K562 (cell line): ENCODE results near the gene ALDOB. TPM values are rescaled to one million over a fixed set of nuclear protein-coding genes. Genes with fewer than 3 reads are reported as not detected.

ENCODE experiments used
- DEAF1 ChIP-seq: fragments of 450-650 bp; formaldehyde crosslinking; IDR thresholded peaks from 2 replicates; pipeline ENCODE4 v1.4.0; 2020; ENCODE audit warnings: mild to moderate bottlenecking, moderate library complexity
- EP300 ChIP-seq: IDR thresholded peaks from 2 replicates; pipeline ENCODE4 v1.6.1; 2012; ENCODE audit warnings: low read length, improper control_type of control experiment
- MLLT1 ChIP-seq, 2 experiments: fragments of 450-650 bp; IDR thresholded peaks; 2 replicates each; pipeline ENCODE4 v1.6.1; 2016
- NRF1 ChIP-seq, 2 experiments: fragments of 450-650 bp; IDR thresholded peaks in 1 of 2; conservative IDR thresholded peaks in 1 of 2; 2 replicates each; pipeline ENCODE4 v1.6.1; 2014; ENCODE audit warnings: mild to moderate bottlenecking in 2 of 2
- PRPF4 ChIP-seq: fragments of 200-400 bp; formaldehyde crosslinking; IDR thresholded peaks from one replicate; pipeline ENCODE4 v1.6.1; 2017; ENCODE audit warnings: low read length, low read depth, mild to moderate bottlenecking; ENCODE audit not compliant: insufficient read depth, poor library complexity, severe bottlenecking
- ZNF197 ChIP-seq: fragments of 200-800 bp; sonication (Bioruptor generic); IDR thresholded peaks from 2 replicates; pipeline ENCODE4 v1.6.1; 2016; ENCODE audit warnings: low read depth, missing genetic modification characterization, missing compliant biosample characterization
- ZNF592 ChIP-seq: fragments of 450-650 bp; IDR thresholded peaks from 2 replicates; pipeline ENCODE4 v1.6.1; 2017; ENCODE audit warnings: antibody characterized with exemption, mild to moderate bottlenecking
- ZNF785 ChIP-seq: fragments of 250-450 bp; sonication (Bioruptor Pico); IDR thresholded peaks from 2 replicates; pipeline ENCODE4 v1.4.0; 2020; ENCODE audit warnings: mild to moderate bottlenecking
- polyA plus RNA-seq, 8 experiments: library from polyadenylated mRNA; depleted of rRNA in 4 of 8; stranded (reverse) in 5 of 8; unstranded in 3 of 8; fragments of >200 nt; fragmentation: Nextera tagmentation in 2 of 8; fragmentation: Illumina TruSeq in 1 of 8; extraction: Ambion mirVana in 2 of 8; extraction: Trizol in 1 of 8; gene quantifications; 2 replicates each; pipeline versions ENCODE4 v1.2.1 to v1.2.3, GENCODE V29; 2011 to 2014; ENCODE audit warnings: inconsistent platforms in 1 of 8, missing spikeins in 1 of 8
- total RNA-seq, 7 experiments: library from RNA; depleted of rRNA in 6 of 7; stranded (reverse); fragments of >200 nt in 6 of 7; fragmentation: Illumina TruSeq in 2 of 7; extraction: Trizol in 2 of 7; gene quantifications; 2 replicates each; pipeline versions ENCODE4 v1.2.1 to v1.2.3, GENCODE V29; 2011 to 2021; ENCODE audit warnings: low replicate concordance in 1 of 7
- TF ChIP-seq, protein P1 (sequence below), 3 experiments: fragments of 200-800 bp in 1 of 3; fragments of 250-450 bp in 1 of 3; fragments of 450-650 bp in 1 of 3; sonication (Bioruptor Pico) in 1 of 3; sonication (Bioruptor generic) in 1 of 3; formaldehyde crosslinking in 1 of 3; IDR thresholded peaks; 2 replicates each; pipeline versions ENCODE4 v1.6.1 to v1.8.0; 2016 to 2022; ENCODE audit warnings: mild to moderate bottlenecking in 2 of 3, missing genetic modification characterization in 2 of 3, missing compliant biosample characterization in 1 of 3, moderate library complexity in 1 of 3

ALDOB gene
- total and polyA plus RNA-seq, 9 of the 15 experiments (the other 6 are each of a cell fraction or from before 2014, with no cell fraction given): 0.80 TPM; not detected in 8

GRCh38 chr9:101478906-101479305 is 43.3 kb upstream of the ALDOB start (continued):
- TF ChIP-seq MLLT1 (IDR thresholded peaks at IDR 0.05) (no peak), NRF1 (conservative IDR thresholded peaks at IDR 0.05 in 1 of 2, IDR thresholded peaks at IDR 0.05 in 1 of 2) (no peak), ZNF592 (no peak), ZNF785 (no peak), DEAF1 (no peak), EP300 (no peak), PRPF4 (no peak), ZNF197 (no peak)
- TF ChIP-seq, protein P1, sequence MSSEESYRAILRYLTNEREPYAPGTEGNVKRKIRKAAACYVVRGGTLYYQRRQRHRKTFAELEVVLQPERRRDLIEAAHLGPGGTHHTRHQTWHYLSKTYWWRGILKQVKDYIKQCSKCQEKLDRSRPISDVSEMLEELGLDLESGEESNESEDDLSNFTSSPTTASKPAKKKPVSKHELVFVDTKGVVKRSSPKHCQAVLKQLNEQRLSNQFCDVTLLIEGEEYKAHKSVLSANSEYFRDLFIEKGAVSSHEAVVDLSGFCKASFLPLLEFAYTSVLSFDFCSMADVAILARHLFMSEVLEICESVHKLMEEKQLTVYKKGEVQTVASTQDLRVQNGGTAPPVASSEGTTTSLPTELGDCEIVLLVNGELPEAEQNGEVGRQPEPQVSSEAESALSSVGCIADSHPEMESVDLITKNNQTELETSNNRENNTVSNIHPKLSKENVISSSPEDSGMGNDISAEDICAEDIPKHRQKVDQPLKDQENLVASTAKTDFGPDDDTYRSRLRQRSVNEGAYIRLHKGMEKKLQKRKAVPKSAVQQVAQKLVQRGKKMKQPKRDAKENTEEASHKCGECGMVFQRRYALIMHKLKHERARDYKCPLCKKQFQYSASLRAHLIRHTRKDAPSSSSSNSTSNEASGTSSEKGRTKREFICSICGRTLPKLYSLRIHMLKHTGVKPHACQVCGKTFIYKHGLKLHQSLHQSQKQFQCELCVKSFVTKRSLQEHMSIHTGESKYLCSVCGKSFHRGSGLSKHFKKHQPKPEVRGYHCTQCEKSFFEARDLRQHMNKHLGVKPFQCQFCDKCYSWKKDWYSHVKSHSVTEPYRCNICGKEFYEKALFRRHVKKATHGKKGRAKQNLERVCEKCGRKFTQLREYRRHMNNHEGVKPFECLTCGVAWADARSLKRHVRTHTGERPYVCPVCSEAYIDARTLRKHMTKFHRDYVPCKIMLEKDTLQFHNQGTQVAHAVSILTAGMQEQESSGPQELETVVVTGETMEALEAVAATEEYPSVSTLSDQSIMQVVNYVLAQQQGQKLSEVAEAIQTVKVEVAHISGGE (CRISPR knock-in tag; IDR thresholded peaks at IDR 0.05): no peak
